SU-DHL-6 (cell line): ENCODE data around the gene SLC16A5.

Experiments
- EZH2phosphoT487 ChIP-seq: fragments of 200-600 bp; sonication (generic), shearing (Covaris generic); conservative IDR thresholded peaks from 2 replicates; pipeline ENCODE4 v1.6.1; 2018; ENCODE audit warnings: mild to moderate bottlenecking, antibody characterized with exemption, low read length, moderate library complexity, mixed read lengths
- TF ChIP-seq, protein P1 (sequence below): fragments of 200-600 bp; sonication (generic); IDR thresholded peaks from one replicate; pipeline ENCODE4 v1.5.1; 2017; ENCODE audit warnings: antibody characterized with exemption, mild to moderate bottlenecking, low read length, moderate library complexity; ENCODE audit not compliant: insufficient read depth, poor library complexity, severe bottlenecking

DNA sequence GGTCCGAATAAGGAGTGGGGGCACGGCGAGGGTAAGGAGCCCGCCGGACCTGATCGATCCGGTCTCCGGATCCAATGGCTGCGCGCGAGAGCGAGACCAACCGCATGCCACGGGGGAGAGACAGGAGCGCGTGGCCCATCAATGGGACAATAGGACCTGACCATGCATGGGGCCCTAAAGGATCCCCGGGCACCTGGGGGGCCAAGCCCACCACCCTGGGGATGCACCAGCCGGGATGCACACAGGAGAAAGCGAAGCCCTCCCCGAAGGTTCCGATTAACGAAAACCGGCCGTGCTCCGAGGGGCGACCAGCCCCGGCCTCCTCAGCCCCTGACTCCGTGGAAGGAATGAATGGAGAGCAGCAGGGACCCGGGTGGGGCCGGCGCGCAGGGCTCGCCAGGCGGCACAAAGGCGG is 66.0 kb downstream of the SLC16A5 start:
- TF ChIP-seq, protein P1, sequence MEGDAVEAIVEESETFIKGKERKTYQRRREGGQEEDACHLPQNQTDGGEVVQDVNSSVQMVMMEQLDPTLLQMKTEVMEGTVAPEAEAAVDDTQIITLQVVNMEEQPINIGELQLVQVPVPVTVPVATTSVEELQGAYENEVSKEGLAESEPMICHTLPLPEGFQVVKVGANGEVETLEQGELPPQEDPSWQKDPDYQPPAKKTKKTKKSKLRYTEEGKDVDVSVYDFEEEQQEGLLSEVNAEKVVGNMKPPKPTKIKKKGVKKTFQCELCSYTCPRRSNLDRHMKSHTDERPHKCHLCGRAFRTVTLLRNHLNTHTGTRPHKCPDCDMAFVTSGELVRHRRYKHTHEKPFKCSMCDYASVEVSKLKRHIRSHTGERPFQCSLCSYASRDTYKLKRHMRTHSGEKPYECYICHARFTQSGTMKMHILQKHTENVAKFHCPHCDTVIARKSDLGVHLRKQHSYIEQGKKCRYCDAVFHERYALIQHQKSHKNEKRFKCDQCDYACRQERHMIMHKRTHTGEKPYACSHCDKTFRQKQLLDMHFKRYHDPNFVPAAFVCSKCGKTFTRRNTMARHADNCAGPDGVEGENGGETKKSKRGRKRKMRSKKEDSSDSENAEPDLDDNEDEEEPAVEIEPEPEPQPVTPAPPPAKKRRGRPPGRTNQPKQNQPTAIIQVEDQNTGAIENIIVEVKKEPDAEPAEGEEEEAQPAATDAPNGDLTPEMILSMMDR: no peak
- no peak for TF ChIP-seq EZH2phosphoT487
